ENCODE data around the gene CMTM7. TPM values are rescaled to one million over a fixed set of nuclear protein-coding genes. Genes with fewer than 3 reads are reported as not detected.
A peak's percentile ranks its signal among the peaks of the same experiment; 100 is the strongest.

Gene CMTM7
- total and polyA plus RNA-seq, 9 of the 15 experiments (the other 6 are each of a cell fraction or from before 2014, with no cell fraction given): 0.03 to 1.6 (median 0.42) TPM; not detected in 4

- TF ChIP-seq ZBTB40 (IDR thresholded peaks at IDR 0.05) (no peak), ZBTB40 (CRISPR knock-in tag; IDR thresholded peaks at IDR 0.05) (no peak), ZNF184 (CRISPR knock-in tag; IDR thresholded peaks at IDR 0.05) (no peak), CHD1 (IDR thresholded peaks at IDR 0.05; ENCODE audit: low read length) (no peak), HNRNPK (IDR thresholded peaks at IDR 0.05; ENCODE audit: low read depth, low read length, poor library complexity, severe bottlenecking) (no peak), FOXA1 (IDR thresholded peaks at IDR 0.05; ENCODE audit: borderline replicate concordance) (no peak), ZNF639 (CRISPR knock-in tag; conservative IDR thresholded peaks at IDR 0.05 in 1 of 2, IDR thresholded peaks at IDR 0.05 in 1 of 2) (no peak), ZNF316 (IDR thresholded peaks at IDR 0.05) (peak; percentile 77), CREB3 (tag; conservative IDR thresholded peaks at IDR 0.05; ENCODE audit: low read depth) (no peak), MITF (IDR thresholded peaks at IDR 0.05) (no peak), SMC3 (conservative IDR thresholded peaks at IDR 0.05; ENCODE audit: insufficient read depth, low read depth, low read length) (no peak), GABPA (tag; conservative IDR thresholded peaks at IDR 0.05; ENCODE audit: low read depth) (peak; percentile 30; the same call in 1 of the 2 replicates), MECOM (CRISPR knock-in tag; IDR thresholded peaks at IDR 0.05) (no peak)
- TF ChIP-seq, protein P1, sequence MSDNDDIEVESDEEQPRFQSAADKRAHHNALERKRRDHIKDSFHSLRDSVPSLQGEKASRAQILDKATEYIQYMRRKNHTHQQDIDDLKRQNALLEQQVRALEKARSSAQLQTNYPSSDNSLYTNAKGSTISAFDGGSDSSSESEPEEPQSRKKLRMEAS (CRISPR knock-in tag; IDR thresholded peaks at IDR 0.05): no peak
Measured at GRCh38 chr3:32502946-32503286, 111.3 kb downstream of the CMTM7 start (continued).

Data from K562 (cell line).